ENCODE results near the gene ANKEF1.

ANKEF1 gene

DNA sequence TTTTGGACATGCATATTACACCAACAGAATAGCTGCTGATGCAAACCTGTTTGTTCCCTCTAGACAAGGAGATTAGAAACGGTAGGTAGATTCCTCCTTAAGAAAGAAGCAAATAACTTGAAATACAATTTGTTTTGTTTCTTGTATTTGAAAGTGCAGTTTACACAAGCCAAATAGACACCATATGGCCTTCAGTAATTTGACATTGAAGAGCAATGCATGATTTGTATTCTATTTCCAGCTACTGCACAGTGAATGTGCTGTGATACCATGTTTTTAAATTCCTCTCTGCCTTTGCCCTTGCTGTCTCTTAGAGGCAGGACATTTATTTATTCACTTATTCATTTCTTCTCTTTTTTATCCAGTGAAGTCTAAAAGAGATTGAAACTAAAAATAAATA lies 31.9 kb upstream of the ANKEF1 start:
- H2AFZ ChIP-seq (ENCODE audit: low read length) = no peak overlapping the region
- no peaks in the 10 kb centered on the region for H4K20me1 ChIP-seq (ENCODE audit: insufficient read depth, low read length)
- H3K9me3 ChIP-seq (ENCODE audit: low read length) = no peaks in the 10 kb centered on the region
- H3K4me1 ChIP-seq (ENCODE audit: insufficient read depth, low read length, severe bottlenecking) = no peaks in the 10 kb centered on the region
- TF ChIP-seq EZH2 (IDR thresholded peaks at IDR 0.05; ENCODE audit: borderline replicate concordance, low read length) = no peak
- TF ChIP-seq, protein P1, sequence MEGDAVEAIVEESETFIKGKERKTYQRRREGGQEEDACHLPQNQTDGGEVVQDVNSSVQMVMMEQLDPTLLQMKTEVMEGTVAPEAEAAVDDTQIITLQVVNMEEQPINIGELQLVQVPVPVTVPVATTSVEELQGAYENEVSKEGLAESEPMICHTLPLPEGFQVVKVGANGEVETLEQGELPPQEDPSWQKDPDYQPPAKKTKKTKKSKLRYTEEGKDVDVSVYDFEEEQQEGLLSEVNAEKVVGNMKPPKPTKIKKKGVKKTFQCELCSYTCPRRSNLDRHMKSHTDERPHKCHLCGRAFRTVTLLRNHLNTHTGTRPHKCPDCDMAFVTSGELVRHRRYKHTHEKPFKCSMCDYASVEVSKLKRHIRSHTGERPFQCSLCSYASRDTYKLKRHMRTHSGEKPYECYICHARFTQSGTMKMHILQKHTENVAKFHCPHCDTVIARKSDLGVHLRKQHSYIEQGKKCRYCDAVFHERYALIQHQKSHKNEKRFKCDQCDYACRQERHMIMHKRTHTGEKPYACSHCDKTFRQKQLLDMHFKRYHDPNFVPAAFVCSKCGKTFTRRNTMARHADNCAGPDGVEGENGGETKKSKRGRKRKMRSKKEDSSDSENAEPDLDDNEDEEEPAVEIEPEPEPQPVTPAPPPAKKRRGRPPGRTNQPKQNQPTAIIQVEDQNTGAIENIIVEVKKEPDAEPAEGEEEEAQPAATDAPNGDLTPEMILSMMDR (IDR thresholded peaks at IDR 0.05; ENCODE audit: low read length) = no peak
- no peak overlapping the region for H3K4me2 ChIP-seq (ENCODE audit: low read length)
- H3K27ac ChIP-seq (ENCODE audit: low read depth, low read length, poor library complexity, severe bottlenecking) = no peak overlapping the region
- H3K36me3 ChIP-seq (ENCODE audit: insufficient read depth, low read length) = no peaks in the 10 kb centered on the region; the same call in 1 of the 2 replicates
- H3K9ac ChIP-seq (ENCODE audit: low read length) = no peak overlapping the region
- H3K27me3 ChIP-seq (ENCODE audit: insufficient read depth, low read length) = no peaks in the 10 kb centered on the region
- H3K79me2 ChIP-seq (ENCODE audit: insufficient read depth, low read length) = no peaks in the 10 kb centered on the region
- H3K9me2 ChIP-seq (ENCODE audit: low read depth, low read length) = no peaks in the 10 kb centered on the region
- H3K4me3 ChIP-seq (ENCODE audit: low read depth, low read length, poor library complexity, severe bottlenecking) = no peak overlapping the region
- no peaks in the 10 kb centered on the region for H3F3A ChIP-seq (ENCODE audit: insufficient read depth, low read length)

GRCh38 chr20:10004900-10005299 lies 29.9 kb upstream of the ANKEF1 start:
- H3K4me1 ChIP-seq (ENCODE audit: insufficient read depth, low read length, severe bottlenecking) = no peaks in the 10 kb centered on the region
- no peaks in the 10 kb centered on the region for H3K27me3 ChIP-seq (ENCODE audit: insufficient read depth, low read length)
- H3K9me2 ChIP-seq (ENCODE audit: low read depth, low read length) = no peaks in the 10 kb centered on the region
- no peak overlapping the region for H3K9ac ChIP-seq (ENCODE audit: low read length)
- H2AFZ ChIP-seq (ENCODE audit: low read length) = no peak overlapping the region
- H3K9me3 ChIP-seq (ENCODE audit: low read length) = no peaks in the 10 kb centered on the region
- H3K27ac ChIP-seq (ENCODE audit: low read depth, low read length, poor library complexity, severe bottlenecking) = no peak overlapping the region
- H3K4me2 ChIP-seq (ENCODE audit: low read length) = no peak overlapping the region
- H3K4me3 ChIP-seq (ENCODE audit: low read depth, low read length, poor library complexity, severe bottlenecking) = no peak overlapping the region
- no peaks in the 10 kb centered on the region for H4K20me1 ChIP-seq (ENCODE audit: insufficient read depth, low read length)
- H3K79me2 ChIP-seq (ENCODE audit: insufficient read depth, low read length) = no peaks in the 10 kb centered on the region
- no peaks in the 10 kb centered on the region for H3F3A ChIP-seq (ENCODE audit: insufficient read depth, low read length)
- no peaks in the 10 kb centered on the region; the same call in 1 of the 2 replicates for H3K36me3 ChIP-seq (ENCODE audit: insufficient read depth, low read length)
- TF ChIP-seq, protein P1 (IDR thresholded peaks at IDR 0.05; ENCODE audit: low read length) = no peak
- TF ChIP-seq EZH2 (IDR thresholded peaks at IDR 0.05; ENCODE audit: borderline replicate concordance, low read length) = no peak

DNA sequence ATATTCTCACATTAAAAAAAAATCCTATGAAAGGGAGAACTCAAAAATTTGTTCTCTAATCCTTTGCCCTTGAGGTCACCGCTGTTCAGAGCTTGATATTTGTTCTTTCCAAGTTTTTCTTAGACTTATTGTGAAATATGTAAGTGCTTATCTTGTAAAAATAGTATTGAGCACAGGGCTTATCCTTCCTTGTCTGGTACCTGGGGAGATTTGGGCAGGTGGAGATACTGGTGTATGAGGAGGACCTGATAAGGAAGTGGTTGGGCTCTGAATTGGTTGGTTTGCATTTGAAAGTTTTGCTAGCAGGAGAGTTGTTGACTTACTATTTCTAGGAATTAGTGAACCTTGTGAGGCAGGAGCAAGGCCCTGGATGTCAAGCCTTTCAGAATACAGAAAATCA lies 28.9 kb upstream of the ANKEF1 start:
- no peaks in the 10 kb centered on the region for H4K20me1 ChIP-seq (ENCODE audit: insufficient read depth, low read length)
- H3K9me2 ChIP-seq (ENCODE audit: low read depth, low read length) = no peaks in the 10 kb centered on the region
- no peak for TF ChIP-seq EZH2 (IDR thresholded peaks at IDR 0.05; ENCODE audit: borderline replicate concordance, low read length)
- TF ChIP-seq, protein P1 (IDR thresholded peaks at IDR 0.05; ENCODE audit: low read length) = no peak
- no peak overlapping the region for H3K9ac ChIP-seq (ENCODE audit: low read length)
- no peaks in the 10 kb centered on the region for H3K27me3 ChIP-seq (ENCODE audit: insufficient read depth, low read length)
- H3K79me2 ChIP-seq (ENCODE audit: insufficient read depth, low read length) = no peaks in the 10 kb centered on the region
- no peaks in the 10 kb centered on the region for H3K9me3 ChIP-seq (ENCODE audit: low read length)
- H3K4me2 ChIP-seq (ENCODE audit: low read length) = no peak overlapping the region
- H3F3A ChIP-seq (ENCODE audit: insufficient read depth, low read length) = no peaks in the 10 kb centered on the region
- no peak overlapping the region for H2AFZ ChIP-seq (ENCODE audit: low read length)
- no peaks in the 10 kb centered on the region for H3K4me1 ChIP-seq (ENCODE audit: insufficient read depth, low read length, severe bottlenecking)
- H3K4me3 ChIP-seq (ENCODE audit: low read depth, low read length, poor library complexity, severe bottlenecking) = no peak overlapping the region
- H3K36me3 ChIP-seq (ENCODE audit: insufficient read depth, low read length) = no peaks in the 10 kb centered on the region; the same call in 1 of the 2 replicates
- H3K27ac ChIP-seq (ENCODE audit: low read depth, low read length, poor library complexity, severe bottlenecking) = no peak overlapping the region

All from OCI-LY1 (cell line).